ENCODE results near the gene MINK1. TPM values are rescaled to one million over a fixed set of nuclear protein-coding genes. Genes with fewer than 3 reads are reported as not detected.
A peak's percentile ranks its signal among the peaks of the same experiment; 100 is the strongest.

The MINK1 gene
- total and polyA plus RNA-seq, 2 donors from 2014 or later = 21.2 to 118 TPM

GRCh38 chr17:4892499-4893221 is 59.5 kb downstream of the MINK1 start:
- Histone ChIP-seq H3K36me3 (ENCODE audit: control insufficient read depth in 2 of 3, insufficient read depth in 3 of 3, low read length in 3 of 3) (peaks cover 0 to 39% (median 27%) of the 10 kb centered on the region in 3 donors), H3K27ac (ENCODE audit: low read depth in 2 of 2, low read length in 2 of 2) (no peak overlapping the region), H3K4me1 (ENCODE audit: control insufficient read depth in 2 of 3, insufficient read depth in 2 of 3, low read depth in 1 of 3, low read length in 3 of 3) (peaks cover 0 to 6% (median 0%) of the 10 kb centered on the region in 3 donors), H3K27me3 (ENCODE audit: control insufficient read depth, insufficient read depth, low read length) (no peaks in the 10 kb centered on the region), H3K9me3 (ENCODE audit: control insufficient read depth in 2 of 3, insufficient read depth in 1 of 3, low read length in 3 of 3) (no peaks in the 10 kb centered on the region), H3K9ac (ENCODE audit: low read length in 3 of 3) (no peak overlapping the region), H3K4me3 (ENCODE audit: low read length in 3 of 3) (no peak overlapping the region)
- no peak for FAIRE-seq
- intact Hi-C loops (cut with DNase I) = no loop called here
- DNase-seq = peak in 4 of 5 donors; percentile 75 to 86 (median 80)
- no peak for TF ChIP-seq CTCF (IDR thresholded peaks at IDR 0.05; ENCODE audit: borderline replicate concordance, extremely low read depth, insufficient read depth)

GRCh38 chr17:4893272-4893671 is 60.1 kb downstream of the MINK1 start:
- Histone ChIP-seq H3K9ac (ENCODE audit: low read length in 3 of 3) (no peak overlapping the region), H3K4me1 (ENCODE audit: control insufficient read depth in 2 of 3, insufficient read depth in 2 of 3, low read depth in 1 of 3, low read length in 3 of 3) (peaks cover 0 to 6% (median 0%) of the 10 kb centered on the region in 3 donors), H3K36me3 (ENCODE audit: control insufficient read depth in 2 of 3, insufficient read depth in 3 of 3, low read length in 3 of 3) (peaks cover 0 to 37% (median 27%) of the 10 kb centered on the region in 3 donors), H3K9me3 (ENCODE audit: control insufficient read depth in 2 of 3, insufficient read depth in 1 of 3, low read length in 3 of 3) (no peaks in the 10 kb centered on the region), H3K27me3 (ENCODE audit: control insufficient read depth, insufficient read depth, low read length) (no peaks in the 10 kb centered on the region), H3K27ac (ENCODE audit: low read depth in 2 of 2, low read length in 2 of 2) (no peak overlapping the region), H3K4me3 (ENCODE audit: low read length in 3 of 3) (no peak overlapping the region)
- DNase-seq = peak in 1 of 5 donors; percentile 59
- intact Hi-C loops (cut with DNase I) = no loop called here
- no peak for TF ChIP-seq CTCF (IDR thresholded peaks at IDR 0.05; ENCODE audit: borderline replicate concordance, extremely low read depth, insufficient read depth)
- FAIRE-seq = no peak

- intact Hi-C loops (cut with DNase I) = no loop called here
- Histone ChIP-seq H3K27me3 (ENCODE audit: control insufficient read depth, insufficient read depth, low read length) (no peaks in the 10 kb centered on the region), H3K4me3 (ENCODE audit: low read length in 3 of 3) (no peak overlapping the region), H3K27ac (ENCODE audit: low read depth in 2 of 2, low read length in 2 of 2) (no peak overlapping the region), H3K36me3 (ENCODE audit: control insufficient read depth in 2 of 3, insufficient read depth in 3 of 3, low read length in 3 of 3) (peaks cover 0 to 36% (median 27%) of the 10 kb centered on the region in 3 donors), H3K9ac (ENCODE audit: low read length in 3 of 3) (no peak overlapping the region), H3K4me1 (ENCODE audit: control insufficient read depth in 2 of 3, insufficient read depth in 2 of 3, low read depth in 1 of 3, low read length in 3 of 3) (peaks cover 0 to 9% (median 0%) of the 10 kb centered on the region in 3 donors), H3K9me3 (ENCODE audit: control insufficient read depth in 2 of 3, insufficient read depth in 1 of 3, low read length in 3 of 3) (no peaks in the 10 kb centered on the region)
- TF ChIP-seq CTCF (IDR thresholded peaks at IDR 0.05; ENCODE audit: borderline replicate concordance, extremely low read depth, insufficient read depth) = no peak
- FAIRE-seq (no peak), DNase-seq (no peak)
Observed at GRCh38 chr17:4893721-4894560, 60.8 kb downstream of the MINK1 start.
